Measurements from ENCODE around the gene MAML1. TPM values are rescaled to one million over a fixed set of nuclear protein-coding genes. Genes with fewer than 3 reads are reported as not detected.

MAML1 gene
- total and polyA plus RNA-seq, 10 of the 15 experiments (the other 5 are each of a cell fraction or from before 2014, with no cell fraction given): 0.42 to 23.9 (median 7.3) TPM

GRCh38 chr5:179732412-179732917 lies at the start of gene MAML1 (continued):
- peak; percentile 84 for TF ChIP-seq POLR2AphosphoS2 (IDR thresholded peaks at IDR 0.05; ENCODE audit: low read depth, low read length)
- TF ChIP-seq POLR2A (IDR thresholded peaks at IDR 0.05; ENCODE audit: low read depth, low read length): peak; percentile 83
- TF ChIP-seq DPF2 (IDR thresholded peaks at IDR 0.05): peak; percentile 98
- no peak for TF ChIP-seq ZBTB11 (CRISPR knock-in tag; IDR thresholded peaks at IDR 0.05)
- TF ChIP-seq, protein P1, sequence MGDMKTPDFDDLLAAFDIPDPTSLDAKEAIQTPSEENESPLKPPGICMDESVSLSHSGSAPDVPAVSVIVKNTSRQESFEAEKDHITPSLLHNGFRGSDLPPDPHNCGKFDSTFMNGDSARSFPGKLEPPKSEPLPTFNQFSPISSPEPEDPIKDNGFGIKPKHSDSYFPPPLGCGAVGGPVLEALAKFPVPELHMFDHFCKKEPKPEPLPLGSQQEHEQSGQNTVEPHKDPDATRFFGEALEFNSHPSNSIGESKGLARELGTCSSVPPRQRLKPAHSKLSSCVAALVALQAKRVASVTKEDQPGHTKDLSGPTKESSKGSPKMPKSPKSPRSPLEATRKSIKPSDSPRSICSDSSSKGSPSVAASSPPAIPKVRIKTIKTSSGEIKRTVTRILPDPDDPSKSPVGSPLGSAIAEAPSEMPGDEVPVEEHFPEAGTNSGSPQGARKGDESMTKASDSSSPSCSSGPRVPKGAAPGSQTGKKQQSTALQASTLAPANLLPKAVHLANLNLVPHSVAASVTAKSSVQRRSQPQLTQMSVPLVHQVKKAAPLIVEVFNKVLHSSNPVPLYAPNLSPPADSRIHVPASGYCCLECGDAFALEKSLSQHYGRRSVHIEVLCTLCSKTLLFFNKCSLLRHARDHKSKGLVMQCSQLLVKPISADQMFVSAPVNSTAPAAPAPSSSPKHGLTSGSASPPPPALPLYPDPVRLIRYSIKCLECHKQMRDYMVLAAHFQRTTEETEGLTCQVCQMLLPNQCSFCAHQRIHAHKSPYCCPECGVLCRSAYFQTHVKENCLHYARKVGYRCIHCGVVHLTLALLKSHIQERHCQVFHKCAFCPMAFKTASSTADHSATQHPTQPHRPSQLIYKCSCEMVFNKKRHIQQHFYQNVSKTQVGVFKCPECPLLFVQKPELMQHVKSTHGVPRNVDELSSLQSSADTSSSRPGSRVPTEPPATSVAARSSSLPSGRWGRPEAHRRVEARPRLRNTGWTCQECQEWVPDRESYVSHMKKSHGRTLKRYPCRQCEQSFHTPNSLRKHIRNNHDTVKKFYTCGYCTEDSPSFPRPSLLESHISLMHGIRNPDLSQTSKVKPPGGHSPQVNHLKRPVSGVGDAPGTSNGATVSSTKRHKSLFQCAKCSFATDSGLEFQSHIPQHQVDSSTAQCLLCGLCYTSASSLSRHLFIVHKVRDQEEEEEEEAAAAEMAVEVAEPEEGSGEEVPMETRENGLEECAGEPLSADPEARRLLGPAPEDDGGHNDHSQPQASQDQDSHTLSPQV (IDR thresholded peaks at IDR 0.05): no peak
- TF ChIP-seq IRF5 (IDR thresholded peaks at IDR 0.05; ENCODE audit: borderline replicate concordance): no peak
- TF ChIP-seq, protein P2, sequence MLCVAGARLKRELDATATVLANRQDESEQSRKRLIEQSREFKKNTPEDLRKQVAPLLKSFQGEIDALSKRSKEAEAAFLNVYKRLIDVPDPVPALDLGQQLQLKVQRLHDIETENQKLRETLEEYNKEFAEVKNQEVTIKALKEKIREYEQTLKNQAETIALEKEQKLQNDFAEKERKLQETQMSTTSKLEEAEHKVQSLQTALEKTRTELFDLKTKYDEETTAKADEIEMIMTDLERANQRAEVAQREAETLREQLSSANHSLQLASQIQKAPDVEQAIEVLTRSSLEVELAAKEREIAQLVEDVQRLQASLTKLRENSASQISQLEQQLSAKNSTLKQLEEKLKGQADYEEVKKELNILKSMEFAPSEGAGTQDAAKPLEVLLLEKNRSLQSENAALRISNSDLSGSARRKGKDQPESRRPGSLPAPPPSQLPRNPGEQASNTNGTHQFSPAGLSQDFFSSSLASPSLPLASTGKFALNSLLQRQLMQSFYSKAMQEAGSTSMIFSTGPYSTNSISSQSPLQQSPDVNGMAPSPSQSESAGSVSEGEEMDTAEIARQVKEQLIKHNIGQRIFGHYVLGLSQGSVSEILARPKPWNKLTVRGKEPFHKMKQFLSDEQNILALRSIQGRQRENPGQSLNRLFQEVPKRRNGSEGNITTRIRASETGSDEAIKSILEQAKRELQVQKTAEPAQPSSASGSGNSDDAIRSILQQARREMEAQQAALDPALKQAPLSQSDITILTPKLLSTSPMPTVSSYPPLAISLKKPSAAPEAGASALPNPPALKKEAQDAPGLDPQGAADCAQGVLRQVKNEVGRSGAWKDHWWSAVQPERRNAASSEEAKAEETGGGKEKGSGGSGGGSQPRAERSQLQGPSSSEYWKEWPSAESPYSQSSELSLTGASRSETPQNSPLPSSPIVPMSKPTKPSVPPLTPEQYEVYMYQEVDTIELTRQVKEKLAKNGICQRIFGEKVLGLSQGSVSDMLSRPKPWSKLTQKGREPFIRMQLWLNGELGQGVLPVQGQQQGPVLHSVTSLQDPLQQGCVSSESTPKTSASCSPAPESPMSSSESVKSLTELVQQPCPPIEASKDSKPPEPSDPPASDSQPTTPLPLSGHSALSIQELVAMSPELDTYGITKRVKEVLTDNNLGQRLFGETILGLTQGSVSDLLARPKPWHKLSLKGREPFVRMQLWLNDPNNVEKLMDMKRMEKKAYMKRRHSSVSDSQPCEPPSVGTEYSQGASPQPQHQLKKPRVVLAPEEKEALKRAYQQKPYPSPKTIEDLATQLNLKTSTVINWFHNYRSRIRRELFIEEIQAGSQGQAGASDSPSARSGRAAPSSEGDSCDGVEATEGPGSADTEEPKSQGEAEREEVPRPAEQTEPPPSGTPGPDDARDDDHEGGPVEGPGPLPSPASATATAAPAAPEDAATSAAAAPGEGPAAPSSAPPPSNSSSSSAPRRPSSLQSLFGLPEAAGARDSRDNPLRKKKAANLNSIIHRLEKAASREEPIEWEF (IDR thresholded peaks at IDR 0.05; ENCODE audit: insufficient replicate concordance, low read depth, low read length): no peak
- TF ChIP-seq, protein P3, sequence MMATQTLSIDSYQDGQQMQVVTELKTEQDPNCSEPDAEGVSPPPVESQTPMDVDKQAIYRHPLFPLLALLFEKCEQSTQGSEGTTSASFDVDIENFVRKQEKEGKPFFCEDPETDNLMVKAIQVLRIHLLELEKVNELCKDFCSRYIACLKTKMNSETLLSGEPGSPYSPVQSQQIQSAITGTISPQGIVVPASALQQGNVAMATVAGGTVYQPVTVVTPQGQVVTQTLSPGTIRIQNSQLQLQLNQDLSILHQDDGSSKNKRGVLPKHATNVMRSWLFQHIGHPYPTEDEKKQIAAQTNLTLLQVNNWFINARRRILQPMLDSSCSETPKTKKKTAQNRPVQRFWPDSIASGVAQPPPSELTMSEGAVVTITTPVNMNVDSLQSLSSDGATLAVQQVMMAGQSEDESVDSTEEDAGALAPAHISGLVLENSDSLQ (IDR thresholded peaks at IDR 0.05): peak; percentile 99
- TF ChIP-seq NR2C1 (IDR thresholded peaks at IDR 0.05): peak; percentile 19
- 0 out of 2 replicates have a peak, but pooled peaks have one; percentile 17 for TF ChIP-seq CBX5 (IDR thresholded peaks at IDR 0.05; ENCODE audit: low read depth)
- TF ChIP-seq ZNF24 (IDR thresholded peaks at IDR 0.05): no peak
- TF ChIP-seq JUNB (IDR thresholded peaks at IDR 0.05): no peak
- TF ChIP-seq KDM1A (IDR thresholded peaks at IDR 0.05; ENCODE audit: borderline replicate concordance): no peak
